Femur (tissue), 1 donor: ENCODE measurements around the gene ABCC2.
"Not testable (repeated sequence)": the region's sequence is repeated elsewhere in the genome, so short reads cannot be mapped to it uniquely, and the experiment has no call there.

ENCODE experiments used
- DNase-seq: peaks from one replicate; pipeline ENCODE4 v3.0.0-alpha.2; 2017

ABCC2 gene

DNA sequence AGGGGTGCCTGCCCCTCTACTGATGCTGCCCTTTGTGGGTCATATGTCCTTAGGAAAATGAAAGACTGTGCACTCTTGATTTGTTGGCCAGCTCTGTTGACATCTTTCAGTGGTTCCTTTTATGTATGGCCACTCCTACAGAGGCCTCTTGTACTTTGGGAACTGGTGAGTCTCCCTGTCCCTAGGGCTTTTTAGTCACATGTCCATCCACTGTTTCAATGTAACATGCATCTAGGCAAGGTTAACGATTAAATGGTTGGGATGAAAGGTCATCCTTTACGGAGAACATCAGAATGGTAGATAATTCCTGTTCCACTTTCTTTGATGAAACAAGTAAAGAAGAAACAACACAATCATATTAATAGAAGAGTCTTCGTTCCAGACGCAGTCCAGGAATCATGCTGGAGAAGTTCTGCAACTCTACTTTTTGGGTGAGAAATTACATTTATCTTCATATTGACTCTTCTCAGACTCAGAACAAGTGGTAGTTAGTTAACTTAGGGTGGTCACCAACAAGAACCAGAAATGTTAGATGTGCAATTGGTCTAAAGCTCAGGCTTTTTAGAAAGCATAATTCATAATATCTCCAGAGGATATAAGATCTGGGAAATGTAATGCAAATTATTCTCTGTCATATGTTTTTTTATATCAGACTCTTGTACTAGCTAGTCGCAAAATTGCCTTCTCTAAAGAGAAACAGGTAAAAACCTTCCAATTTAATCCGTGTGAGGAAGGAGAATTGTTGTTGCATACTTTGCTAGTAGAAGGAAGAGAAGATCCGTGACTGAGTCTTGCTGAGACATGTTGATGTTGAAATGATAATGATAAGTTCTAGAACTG is at the start of gene ABCC2:
TSS of gene ABCC2 (plus strand) at position 194 of the 840 bp plus-strand sequence. CDS start at position 399, 205 bp downstream.
- DNase-seq, result no peak

DNA sequence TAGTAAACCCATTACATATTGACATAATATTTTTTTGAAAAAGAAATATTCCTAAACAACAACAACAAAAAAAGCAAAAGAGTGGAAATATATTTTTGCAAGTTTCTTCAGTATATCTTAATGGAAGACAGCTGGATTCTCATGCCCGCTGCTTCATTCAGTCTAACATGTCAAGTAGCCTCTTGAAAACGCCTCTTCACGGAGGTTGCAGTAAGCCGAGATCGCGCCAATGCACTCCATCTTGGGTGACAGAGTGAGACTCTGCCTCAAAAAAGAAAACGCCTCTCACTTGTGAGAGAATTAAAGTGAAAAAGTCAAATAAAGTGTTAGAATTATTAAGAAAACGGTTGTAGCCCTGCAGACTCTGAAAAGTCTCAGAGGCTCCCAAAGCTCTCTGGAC is 49.1 kb upstream of the ABCC2 start:
- DNase-seq, result no peak

DNA sequence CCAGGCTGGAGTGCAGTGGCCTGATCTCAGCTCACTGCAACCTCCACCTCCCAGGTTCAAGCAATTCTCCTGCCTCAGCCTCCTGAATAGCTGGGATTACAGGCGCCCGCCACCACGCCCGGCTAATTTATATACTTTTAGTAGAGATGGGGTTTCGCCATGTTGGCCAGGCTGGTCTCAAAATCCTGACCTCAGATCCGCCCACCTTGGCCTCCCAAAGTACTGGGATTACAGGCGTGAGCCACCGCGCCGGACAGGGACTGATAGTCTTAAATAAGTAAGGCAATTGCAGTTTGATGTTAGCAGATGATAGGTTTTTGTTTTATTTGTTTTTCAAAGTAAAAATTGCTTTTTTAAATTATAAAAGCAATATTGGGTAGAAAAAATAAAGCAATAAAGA is 48.3 kb upstream of the ABCC2 start:
- DNase-seq, result not testable (repeated sequence)

DNA sequence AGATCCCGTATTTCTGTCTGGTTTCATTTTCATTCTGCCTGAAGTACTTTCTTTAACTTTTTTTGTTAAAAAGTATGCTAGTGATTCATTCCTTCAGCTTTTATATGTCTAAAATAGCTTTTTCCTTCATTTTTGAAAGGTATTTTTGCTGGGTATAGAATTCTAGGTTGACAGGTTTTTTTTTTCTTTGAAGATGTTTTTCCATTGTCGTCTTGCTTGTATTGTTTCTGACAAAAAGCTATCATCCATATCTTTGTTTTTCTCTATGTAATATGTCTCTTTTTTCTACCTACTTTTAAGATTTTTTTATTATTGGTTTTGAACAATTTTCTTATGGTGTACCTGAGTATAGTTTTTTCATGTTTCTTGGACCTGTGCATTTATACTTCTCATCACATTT is 42.2 kb upstream of the ABCC2 start:
- DNase-seq, result no peak

DNA sequence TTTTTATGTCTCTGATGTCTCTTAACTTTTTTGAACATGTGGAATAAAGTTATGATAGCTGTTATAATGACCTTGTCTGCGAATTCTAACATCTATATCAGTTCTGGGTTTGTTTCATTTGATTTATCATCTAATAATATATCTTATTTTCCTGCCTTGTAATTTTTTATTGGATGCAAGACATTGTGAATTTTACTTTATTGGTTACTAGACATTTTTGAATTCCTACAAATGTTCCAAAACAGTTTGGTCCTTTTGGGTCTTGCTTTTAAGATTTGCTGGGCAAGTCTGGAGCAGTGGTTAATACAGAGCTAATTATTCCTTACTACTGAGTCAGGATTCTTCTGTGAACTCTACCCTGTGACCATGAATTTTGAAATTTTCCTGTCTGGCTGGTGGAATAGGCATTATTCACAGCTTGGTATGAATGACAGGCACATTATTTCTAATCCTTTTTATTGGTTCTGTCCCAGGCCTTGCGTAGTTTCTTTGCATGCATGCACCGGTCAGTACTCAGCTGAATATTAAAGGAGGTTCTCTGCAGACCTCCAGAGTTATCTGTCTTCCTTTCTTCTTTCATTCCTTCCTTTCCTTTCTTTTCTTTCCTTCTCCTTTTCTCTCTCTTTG is 41.4 kb upstream of the ABCC2 start:
- no peak for DNase-seq

DNA sequence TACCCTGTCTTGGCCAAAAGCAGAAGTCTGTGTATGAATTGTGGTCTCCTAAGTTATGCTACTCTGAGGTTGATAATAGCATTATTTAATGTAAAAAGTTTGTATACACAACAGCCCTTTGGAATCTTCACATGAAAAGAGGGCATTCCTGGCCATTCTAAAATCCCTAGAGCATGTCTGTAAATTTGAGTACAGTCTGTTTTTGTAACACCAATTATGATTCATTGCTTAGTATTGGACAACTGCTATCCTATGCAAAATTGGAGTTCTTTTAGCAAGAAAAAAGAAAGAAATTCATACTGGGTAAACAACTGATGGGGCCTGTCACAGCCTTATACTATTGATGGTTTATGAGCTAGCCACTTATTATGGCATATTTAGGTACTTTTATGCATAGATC is 40.2 kb upstream of the ABCC2 start:
- no peak for DNase-seq

DNA sequence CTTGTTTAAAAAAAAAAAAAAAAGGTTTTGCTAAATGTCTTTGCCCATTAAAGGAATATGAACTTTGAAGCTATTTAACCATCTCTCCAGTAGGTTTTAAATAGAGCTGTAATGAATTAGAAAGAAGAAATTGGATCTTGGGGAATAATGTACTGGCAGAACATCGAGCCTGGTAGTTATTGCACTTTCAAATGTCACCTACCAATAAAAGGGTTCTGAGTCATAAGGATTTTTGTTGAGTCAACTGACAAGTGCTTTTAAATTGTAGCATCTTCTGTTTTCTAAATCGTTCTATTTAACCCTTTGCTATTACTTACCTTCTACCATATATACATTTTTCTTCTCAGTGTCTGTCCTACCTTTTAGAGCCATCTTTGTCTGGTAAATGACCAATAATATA is 39.7 kb upstream of the ABCC2 start:
- DNase-seq, result no peak

DNA sequence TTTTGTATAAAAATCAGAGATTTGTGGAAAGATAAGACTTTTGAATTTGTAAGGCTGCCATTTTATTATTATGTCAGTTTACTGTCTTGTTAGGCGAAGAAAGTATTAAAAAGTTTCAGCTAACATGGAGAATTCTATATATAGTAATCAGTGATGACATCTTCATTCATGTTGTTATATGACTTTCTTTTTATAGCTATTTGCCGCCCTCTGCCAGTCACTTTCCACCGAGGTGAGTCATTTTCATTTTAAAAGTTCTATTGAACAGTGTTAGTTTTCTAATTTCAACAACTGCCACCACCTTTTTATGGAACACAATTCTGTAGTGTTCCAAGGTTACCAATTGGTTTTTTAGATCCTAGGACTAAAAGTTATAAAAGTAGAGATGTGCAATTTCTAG is 38.6 kb upstream of the ABCC2 start:
- DNase-seq, result no peak

DNA sequence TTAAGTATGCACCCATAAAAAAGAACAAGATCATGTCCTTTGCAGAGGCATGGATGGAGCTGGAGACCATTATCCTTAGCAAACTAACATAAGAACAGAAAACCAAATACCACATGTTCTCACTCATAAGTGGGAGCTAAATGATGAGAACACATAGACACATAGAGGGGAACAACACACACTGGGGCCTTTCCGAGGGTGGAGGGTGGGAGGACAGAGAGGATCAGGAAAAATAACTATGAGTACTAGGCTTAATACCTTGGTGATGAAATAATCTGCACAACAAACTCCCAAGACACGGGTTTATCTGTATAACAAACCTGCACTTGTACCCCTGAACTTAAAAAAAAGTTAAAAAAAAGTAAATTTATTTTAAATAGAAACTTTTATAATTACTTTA is 36.3 kb upstream of the ABCC2 start:
- DNase-seq, result not testable (repeated sequence)

DNA sequence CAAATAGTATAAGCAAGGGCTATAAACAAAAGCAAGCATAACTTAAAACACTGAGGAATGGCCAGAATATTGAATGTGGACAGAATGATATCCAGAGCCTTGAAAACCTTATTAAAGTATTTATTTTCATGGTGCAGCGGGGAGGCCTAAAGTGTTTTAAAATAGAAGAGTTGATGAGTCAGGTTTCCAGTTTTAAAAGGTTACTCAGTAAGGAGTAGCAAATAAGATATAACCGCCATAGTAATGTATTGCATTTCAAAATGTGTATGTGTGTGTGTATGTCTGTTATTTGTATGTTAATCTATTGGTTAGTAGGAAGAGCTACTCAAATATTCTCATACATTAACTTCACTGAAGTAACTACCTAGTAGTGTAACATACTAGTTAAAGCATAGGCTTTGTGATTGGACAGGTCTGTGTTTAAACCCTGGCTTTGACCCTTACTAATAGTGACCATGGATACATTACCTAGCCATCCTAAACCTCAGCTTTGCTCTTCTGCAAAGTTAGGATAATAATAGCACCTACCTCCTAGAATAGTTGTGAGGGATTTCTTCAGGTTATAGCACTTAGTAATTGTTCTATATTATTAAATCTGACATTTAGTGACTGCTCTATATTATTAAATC is 33.5 kb upstream of the ABCC2 start:
- no peak for DNase-seq

DNA sequence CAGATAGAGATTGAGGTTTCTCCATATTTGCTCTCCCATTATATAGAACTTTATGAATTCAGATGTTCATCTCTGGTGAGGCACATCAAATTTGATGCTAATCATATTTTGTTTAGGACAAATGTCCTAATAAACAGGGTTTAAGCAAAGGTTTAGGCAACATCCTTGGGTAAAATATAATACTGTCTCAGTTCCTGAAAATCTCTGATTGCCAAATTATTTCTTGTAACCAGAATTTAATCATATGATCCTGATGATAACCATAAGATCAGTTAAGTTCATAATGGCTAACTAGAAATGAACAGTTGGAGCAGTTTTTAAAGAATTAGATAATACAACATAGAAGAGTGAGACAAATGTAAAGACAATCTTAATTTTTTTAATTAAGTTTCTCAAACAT is 31.8 kb upstream of the ABCC2 start:
- no peak for DNase-seq

DNA sequence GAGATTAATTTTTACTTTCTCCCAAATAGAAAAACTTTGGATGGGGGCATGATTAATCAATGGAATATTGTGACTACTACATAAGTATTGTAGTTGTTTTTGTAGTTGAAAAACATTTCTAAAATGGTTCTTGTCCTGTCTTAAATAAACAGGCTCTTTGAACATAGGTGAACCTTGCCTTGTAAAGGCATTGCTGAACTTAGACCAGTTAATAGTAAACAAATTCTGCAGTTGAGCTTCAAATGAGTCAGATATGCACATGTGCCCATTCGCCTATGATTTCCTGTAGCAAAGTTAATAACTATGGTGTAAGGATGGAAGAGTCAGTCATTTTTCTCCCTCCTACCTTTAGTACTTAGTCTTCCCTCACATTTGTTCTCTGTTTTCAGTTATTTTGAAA is 27.8 kb upstream of the ABCC2 start:
- no peak for DNase-seq

DNA sequence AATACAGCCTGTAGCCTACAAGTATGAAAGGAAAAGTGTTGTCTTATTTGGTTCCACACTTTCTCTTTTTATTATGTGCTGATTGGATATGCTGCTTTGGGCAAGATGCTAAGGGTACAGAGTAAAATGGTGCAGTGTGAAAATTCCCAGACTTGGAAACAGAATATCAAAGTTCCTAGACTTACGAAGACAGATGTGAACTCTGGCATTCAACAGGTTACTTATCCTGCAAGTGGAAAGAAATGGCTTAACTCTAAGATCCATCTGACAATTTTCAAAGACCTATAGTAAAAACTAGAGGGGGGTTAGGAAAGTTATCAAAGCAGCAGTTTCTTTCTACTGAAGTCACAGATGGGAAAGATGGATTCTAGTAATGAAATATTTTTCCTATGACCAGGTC is 26.3 kb upstream of the ABCC2 start:
- DNase-seq, result no peak

DNA sequence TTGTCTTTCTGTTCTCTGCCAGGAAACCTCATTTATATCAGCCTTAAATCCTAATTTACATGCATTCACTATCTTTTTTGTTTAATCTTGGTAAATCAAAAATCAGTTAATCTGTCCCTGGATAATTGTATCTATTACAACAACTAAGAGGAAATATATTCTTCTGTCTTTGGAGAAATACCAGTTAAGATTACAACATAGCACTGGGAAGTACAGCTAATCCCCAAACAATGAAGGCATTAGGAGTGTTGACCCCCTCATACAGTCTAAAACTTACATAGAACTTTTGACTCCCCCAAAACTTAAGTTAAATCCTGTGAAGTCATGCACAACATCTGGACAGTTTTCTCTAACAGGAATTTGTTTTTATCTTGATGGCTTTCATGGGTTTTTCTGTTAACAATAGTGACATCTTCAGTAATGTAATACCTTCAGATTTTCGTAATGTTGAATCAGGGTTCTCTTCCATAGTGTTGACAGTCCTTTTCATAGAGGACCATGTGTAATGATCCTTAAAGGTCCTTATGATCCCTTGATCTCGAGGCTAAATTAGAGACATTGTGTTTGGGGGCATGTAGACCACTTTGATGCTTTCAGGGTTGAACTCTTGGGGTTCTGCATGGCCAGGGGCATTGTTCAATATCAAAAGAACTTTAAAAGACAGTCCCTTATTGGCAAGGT is 24.1 kb upstream of the ABCC2 start:
- no peak for DNase-seq

DNA sequence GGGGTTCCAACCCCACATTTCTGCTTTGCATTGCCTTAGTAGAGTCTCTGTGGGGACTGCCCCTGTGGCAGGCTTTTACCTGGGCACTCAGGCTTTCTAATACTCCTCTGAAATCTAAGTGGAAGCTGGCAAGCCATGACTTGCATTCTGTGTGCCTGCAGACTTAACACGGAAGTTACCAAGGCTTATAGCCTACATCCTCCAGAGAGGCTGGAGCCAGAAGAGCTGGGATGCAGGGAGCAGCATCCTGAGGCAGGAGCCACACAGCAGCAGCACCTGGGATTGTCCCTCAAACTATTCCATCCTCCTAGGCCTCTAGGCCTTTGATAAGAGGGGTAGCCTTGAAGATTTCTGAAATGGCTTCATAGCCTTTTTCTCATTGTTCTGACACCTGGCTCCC is 22.1 kb upstream of the ABCC2 start:
- no peak for DNase-seq

DNA sequence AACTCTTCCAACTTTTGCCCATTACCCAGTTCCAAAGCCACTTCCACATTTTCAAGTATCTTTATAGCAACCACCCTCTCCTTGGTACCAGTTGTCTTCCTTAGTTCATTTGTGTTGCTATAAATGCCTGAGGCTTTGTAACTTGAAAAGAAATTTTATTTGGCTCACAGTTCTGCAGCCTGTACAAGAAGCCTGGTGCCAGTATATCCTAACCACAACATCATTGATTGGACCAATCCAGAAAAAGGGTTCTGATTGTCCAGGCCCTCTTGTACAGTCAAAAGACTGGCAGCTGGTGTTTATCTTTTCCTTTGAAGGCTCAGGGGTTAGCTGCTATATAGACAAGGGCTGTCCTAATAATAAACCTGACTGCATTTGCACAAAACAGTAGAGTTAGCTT is 21.1 kb upstream of the ABCC2 start:
- no peak for DNase-seq

DNA sequence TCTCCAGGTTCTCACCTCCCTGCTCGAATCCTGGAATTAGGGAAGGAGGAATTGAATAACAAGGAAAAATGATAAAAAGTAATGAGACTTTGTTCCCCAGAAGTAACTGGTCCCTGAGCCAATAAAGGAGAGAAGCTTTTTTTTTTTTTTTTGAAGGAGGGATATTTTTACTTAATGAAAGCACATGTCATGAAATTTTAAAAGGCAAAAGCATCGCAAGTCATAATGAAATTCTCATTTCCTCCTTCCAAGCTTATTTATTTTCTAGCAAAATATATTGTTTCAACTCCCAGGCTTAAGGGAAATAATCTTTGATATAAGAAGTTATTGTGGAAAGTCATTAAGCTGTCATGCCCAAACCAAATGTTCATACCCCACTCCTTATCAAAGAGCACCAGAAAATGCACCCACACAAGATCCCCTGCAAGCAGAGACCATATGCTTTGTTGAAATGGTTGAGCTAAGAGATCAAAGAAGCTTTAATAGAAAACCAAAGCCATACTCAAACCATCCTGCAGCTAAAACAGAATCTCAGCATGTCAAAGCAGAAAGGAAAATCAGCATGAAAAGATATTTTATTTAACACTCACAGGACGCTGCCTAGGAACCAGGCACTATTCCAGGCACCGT is 16.7 kb upstream of the ABCC2 start:
- DNase-seq, result no peak

DNA sequence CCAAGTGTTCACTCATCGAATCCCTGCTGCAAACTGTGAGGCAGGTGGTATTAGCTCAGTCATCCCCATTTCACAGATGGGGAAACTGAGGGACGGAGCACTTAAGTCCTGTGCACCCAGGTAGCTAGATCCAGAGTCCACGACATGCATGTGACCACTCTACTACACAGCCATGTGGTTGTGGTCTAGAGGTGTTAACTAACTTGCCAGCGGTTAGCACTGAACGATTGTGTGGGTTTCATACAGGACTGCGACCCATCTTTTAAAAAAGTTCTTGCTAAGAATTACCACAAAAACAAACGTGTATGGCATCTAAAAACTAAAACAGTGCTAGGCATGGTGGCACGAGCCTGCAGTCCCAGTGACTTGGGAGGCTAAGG is 16.1 kb upstream of the ABCC2 start:
- no peak for DNase-seq

DNA sequence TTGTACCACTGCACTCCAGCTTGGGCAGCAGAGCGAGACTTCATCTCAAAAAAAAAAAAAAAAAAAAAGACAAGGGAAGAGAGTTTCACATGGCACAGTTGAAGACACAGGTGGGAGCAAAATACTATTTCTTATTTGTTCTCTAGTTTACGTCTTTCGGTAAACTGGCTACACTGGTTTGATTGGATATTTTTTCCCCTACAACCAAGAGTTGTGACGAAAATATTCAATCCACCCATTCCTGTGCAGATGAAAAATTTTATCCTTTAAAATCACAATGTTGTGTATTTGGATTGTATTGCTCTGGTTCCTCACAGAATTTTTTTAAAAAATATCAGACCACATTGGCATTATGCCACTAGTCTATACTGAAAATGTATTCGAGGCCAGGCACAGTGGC is 14.5 kb upstream of the ABCC2 start:
- DNase-seq, result no peak

DNA sequence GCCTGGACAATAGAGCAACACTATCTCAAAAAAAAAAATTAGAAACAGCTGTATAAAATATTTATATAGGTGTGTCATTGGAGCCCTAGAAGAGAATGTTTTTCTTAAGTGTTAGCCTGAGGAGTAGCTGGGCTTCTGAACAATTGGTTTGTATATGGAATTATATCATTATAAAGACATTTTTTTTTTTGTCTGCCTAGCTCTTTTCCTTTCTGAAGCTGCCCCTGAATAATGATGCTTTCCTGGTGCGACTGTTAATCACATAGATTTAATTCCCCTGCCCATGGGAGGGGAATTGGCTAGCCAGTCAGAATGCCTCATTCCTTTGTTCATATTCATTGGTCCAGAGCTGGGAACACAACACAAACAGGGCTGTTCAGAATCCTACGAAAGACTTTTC is 13.9 kb upstream of the ABCC2 start:
- no peak for DNase-seq

DNA sequence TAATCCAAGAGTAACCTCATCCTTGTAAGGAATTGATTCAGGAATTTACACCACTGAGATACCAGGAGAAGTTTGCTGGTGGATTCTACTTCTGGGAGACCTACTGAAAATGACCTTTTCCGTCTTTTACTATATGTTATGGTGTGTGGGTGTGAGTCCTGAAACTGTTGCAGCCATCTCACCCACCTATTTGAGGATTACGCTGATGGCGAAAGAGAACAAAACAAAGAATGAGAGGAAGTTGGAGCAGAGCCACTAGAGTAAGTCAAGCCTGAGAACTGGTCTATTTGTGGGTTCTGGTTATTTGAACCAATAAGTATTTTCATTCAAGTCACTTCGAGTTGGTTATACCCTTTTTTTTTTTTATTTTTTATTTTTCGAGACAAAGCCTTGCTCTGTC is 12.7 kb upstream of the ABCC2 start:
- no peak for DNase-seq

DNA sequence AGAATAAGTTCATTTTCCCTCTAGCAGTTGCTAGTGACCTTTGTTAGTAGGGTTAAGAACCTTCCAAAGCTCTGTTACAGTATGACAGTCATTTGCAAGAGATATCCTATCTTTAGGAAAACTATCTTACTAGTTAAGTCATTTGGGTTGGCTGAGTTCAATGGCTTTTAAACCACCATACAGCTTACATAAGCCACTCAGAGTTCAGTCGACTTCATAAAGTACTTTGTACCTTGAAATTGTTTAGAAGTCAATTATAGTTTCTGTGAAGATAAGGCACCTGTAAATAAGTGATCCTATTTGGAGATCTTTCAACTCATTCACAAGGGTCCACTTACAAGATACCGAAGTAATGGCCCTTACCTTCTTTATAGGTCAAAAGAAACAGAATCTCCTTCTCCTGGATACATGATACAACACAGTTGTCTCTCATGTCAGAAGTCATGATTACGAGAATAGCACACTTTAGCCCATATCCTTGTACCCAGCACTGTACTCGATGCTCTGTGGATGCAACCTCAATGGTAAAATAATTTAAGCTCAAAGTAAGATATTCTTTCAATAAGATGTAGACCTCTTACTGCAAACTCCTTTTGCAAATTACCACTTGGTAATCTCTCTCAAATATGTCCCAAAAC is 11.9 kb upstream of the ABCC2 start:
- no peak for DNase-seq

DNA sequence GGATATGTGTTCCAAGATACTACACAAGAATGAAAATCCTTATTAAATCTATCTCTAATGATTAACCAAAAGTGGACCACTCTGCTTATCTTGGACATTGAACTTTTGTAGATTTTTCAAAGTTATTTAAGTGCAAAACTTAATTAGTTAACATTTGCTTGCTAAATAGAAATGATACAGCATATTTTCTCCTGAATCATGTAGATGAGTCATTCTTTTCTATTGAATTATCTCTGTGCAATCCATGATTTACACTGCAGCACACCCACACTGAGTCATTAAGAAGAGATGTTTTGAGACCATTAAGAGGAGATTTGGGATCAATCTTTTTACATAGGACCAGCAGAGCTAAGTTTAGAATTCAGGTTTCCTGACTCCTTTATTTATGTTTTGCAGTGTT is 6.6 kb upstream of the ABCC2 start:
- no peak for DNase-seq
